HG03135 (cell line): ENCODE data around the gene NPIPB6.
A peak's percentile ranks its signal among the peaks of the same experiment; 100 is the strongest.

Source experiments
- ATAC-seq: cut with Tn5 transposase; IDR thresholded peaks from one replicate; pipeline ENCODE4 v1.9.1; 2021; ENCODE audit warnings: mild to moderate bottlenecking, moderate library complexity; ENCODE audit not compliant: unreplicated experiment

The NPIPB6 gene

GRCh38 chr16:28300327-28300726 lies 63.0 kb downstream of the NPIPB6 start:
- ATAC-seq = no peak

- no peak for ATAC-seq
Observed at GRCh38 chr16:28298511-28298878, 64.8 kb downstream of the NPIPB6 start.

GRCh38 chr16:28297784-28298510 lies 65.4 kb downstream of the NPIPB6 start:
- ATAC-seq = no peak

DNA sequence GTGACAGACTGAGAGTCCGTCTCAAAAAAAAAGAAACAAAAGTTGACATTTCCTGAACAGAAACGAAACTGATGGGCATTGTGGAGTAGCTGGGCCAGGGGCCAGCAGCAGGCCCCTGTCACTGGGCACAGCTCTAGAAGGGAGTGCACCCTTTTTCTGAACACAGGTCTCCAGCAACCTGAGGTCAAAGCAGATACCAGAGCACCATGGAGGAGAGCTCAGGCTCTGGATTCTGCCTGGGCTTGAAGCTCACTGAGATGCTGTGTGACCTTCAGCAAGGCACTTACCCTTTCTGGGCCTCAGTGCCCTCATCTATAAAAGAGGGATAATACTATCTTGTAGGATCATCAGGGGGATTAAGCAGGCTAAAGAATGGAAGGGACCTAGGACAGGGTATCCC lies 66.0 kb downstream of the NPIPB6 start:
- ATAC-seq = no peak

DNA sequence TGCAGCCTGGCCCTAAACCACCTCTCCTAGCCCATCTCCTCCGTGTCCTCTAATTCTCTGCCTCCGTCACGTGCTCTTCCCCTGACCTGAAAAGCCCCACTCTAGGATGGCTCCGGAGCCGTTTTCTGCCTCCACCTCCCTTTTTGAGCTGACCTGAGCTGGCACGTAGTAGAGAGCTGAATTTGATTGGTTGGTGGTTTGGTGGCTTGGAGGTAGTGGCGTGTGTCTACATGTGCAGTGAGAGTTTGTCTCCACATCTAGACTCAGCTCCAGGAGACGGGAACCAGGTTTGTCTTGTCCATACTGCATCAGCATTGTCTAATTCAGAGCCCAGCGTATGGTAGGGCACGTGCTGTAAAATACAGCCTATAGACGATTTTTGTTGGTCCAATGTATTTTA lies 68.0 kb downstream of the NPIPB6 start:
- ATAC-seq = no peak

DNA sequence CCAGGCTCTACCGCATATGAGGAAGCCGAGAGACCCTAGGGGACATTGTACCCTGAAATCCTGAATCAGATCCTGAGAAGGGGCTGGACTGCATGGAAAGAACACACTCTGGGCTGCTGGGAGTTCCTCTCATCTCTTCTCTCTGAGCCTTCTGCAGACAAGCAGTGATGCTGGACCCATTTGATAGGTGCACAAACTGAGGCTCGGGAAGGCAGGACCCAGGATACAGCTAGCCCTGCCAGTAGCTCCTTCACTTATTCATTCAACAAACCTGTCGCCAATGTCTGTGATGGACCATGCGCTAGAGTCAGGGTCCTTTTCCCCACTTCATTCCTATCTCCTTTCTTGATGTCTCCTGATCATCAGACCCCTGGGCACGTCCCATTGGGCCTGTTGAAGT lies 69.1 kb downstream of the NPIPB6 start:
- ATAC-seq = no peak

- no peak for ATAC-seq
Observed at GRCh38 chr16:28293601-28293960, 69.7 kb downstream of the NPIPB6 start.

DNA sequence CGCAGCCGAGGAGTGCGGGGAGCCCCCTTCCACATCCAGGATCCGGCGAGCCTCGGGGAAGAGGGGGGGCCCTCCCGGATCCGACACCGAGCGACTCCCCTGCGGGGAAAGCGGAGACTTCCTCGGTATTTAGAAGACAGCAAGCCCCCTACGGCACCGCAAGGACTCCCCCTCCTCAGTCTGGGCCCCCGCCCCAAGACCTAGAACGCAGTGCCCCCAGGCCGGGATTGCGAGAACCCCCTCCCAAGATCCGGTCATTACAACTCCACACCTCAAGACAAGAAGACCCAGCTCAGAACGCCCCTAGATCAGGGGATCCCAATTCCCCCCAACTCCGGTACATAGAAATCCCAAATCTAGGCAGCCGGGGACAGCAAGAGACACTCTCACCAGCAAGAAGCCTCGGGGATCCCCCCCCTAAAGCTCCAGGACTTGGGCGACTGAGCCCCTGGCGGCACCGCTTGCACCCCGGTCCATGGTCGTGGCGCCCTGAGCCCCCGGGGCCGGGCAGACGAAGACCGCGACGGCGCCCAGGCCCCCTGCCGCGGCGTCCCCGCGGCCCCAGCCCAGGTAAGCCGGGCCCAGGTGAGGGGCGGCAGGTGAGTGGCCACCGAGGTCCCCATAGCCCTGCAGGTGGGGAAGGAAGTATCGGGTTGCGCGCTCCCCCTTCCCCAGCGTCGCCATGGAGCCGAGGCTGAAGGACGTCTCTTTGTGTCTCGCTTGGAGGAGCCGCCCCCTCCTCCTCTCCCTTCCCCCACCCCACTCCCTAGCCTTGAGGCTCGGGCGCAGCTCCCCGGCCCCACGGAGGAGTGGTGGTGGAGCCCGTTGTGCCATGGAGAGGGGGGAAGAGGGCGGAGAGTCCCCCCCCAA lies 70.3 kb downstream of the NPIPB6 start:
- ATAC-seq = peak; percentile 12
